Thyroid gland (tissue), 4 donors: ENCODE data around the gene GMCL2. TPM values are rescaled to one million over a fixed set of nuclear protein-coding genes. Genes with fewer than 3 reads are reported as not detected.
A peak's percentile ranks its signal among the peaks of the same experiment; 100 is the strongest.

Experiments used
- DNase-seq, 2 donors: peaks; one replicate each; pipeline ENCODE4 v3.0.0-alpha.2; 2019
- H3K27ac ChIP-seq, 3 donors: fragments of 200-600 bp; sonication (generic); 1 replicate in 2 of 3; 2 replicates in 1 of 3; pipeline ENCODE4 v1.5.1; 2016 to 2019; ENCODE audit warnings: mild to moderate bottlenecking in 1 of 3, moderate library complexity in 1 of 3
- H3K27me3 ChIP-seq: fragments of 200-600 bp; sonication (generic); one replicate; pipeline ENCODE4 v1.5.1; 2019
- H3K36me3 ChIP-seq, 2 donors: fragments of 200-600 bp; sonication (generic); one replicate each; pipeline ENCODE4 v1.5.1; 2016 to 2019
- H3K4me1 ChIP-seq, 2 donors: fragments of 200-600 bp; sonication (generic); one replicate each; pipeline ENCODE4 v1.5.1; 2017 to 2019
- H3K4me3 ChIP-seq, 3 donors: fragments of 200-600 bp; sonication (generic); replicated peaks in 1 of 3; 1 replicate in 2 of 3; 2 replicates in 1 of 3; pipeline ENCODE4 v1.5.1; 2016; ENCODE audit warnings: mild to moderate bottlenecking in 1 of 3
- H3K9me3 ChIP-seq: fragments of 200-600 bp; sonication (generic); one replicate; pipeline ENCODE4 v1.5.1; 2017
- POLR2A ChIP-seq, 2 donors: fragments of 450-650 bp; IDR thresholded peaks; one replicate each; pipeline ENCODE4 v1.6.1; 2017; ENCODE audit warnings: antibody characterized with exemption in 2 of 2, mild to moderate bottlenecking in 2 of 2, moderate library complexity in 1 of 2
- WGBS, 2 donors: methylation state at CpG; one replicate each; pipeline ENCODE4 v1.1.5; 2017; 5-methylcytosine and 5-hydroxymethylcytosine counted together
- intact Hi-C: fragments of 100-400 bp; cut with DNase I; formaldehyde crosslinking; loops from one replicate; pipeline ENCODE4 v1.15.1; 2023
- total RNA-seq, 4 donors: library from RNA; depleted of rRNA; stranded (reverse); fragments of >200 nt; gene quantifications; one replicate each; pipeline ENCODE4 v1.2.3, GENCODE V29; 2016
- TF ChIP-seq, protein P1 (sequence below), 6 experiments: fragments of 200-600 bp in 3 of 6; fragments of 450-650 bp in 3 of 6; sonication (generic) in 3 of 6; IDR thresholded peaks; one replicate each; pipeline ENCODE4 v1.5.1; 2016 to 2019; ENCODE audit warnings: antibody characterized with exemption in 6 of 6, mild to moderate bottlenecking in 2 of 6, inconsistent platforms in 1 of 6, moderate library complexity in 1 of 6

The GMCL2 gene
- total RNA-seq, 4 donors from 2014 or later = not detected

DNA sequence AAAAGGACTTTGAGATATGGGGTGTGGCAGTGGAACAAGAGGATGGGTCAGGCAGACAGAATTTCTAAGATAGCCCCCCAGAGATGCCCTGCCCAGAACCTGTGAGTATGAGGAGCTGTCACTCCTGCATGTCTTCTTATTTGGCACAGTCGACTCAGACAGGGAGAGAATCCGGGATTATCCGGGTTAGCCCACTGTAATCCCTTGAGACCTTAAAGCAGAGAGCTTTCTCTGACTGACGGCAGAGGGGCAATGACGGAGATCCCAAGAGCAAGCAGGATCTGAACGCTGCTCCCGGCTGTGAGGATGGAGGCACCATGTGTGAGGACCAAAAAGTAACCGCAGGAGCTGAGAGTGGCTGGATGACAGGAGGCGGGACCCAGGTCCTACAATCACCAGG is 24.7 kb downstream of the GMCL2 start:
- no peaks in the 10 kb centered on the region for H3K36me3 ChIP-seq
- H3K4me3 ChIP-seq = no peak overlapping the region
- 82 to 83% methylated on average over 9 of the region's 9 CpGs for WGBS, 2 donors
- TF ChIP-seq, protein P1, sequence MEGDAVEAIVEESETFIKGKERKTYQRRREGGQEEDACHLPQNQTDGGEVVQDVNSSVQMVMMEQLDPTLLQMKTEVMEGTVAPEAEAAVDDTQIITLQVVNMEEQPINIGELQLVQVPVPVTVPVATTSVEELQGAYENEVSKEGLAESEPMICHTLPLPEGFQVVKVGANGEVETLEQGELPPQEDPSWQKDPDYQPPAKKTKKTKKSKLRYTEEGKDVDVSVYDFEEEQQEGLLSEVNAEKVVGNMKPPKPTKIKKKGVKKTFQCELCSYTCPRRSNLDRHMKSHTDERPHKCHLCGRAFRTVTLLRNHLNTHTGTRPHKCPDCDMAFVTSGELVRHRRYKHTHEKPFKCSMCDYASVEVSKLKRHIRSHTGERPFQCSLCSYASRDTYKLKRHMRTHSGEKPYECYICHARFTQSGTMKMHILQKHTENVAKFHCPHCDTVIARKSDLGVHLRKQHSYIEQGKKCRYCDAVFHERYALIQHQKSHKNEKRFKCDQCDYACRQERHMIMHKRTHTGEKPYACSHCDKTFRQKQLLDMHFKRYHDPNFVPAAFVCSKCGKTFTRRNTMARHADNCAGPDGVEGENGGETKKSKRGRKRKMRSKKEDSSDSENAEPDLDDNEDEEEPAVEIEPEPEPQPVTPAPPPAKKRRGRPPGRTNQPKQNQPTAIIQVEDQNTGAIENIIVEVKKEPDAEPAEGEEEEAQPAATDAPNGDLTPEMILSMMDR (IDR thresholded peaks at IDR 0.05) = no peak
- intact Hi-C loops = no loop called here
- no peak overlapping the region for H3K27ac ChIP-seq
- H3K9me3 ChIP-seq = no peaks in the 10 kb centered on the region
- DNase-seq = no peak
- H3K4me1 ChIP-seq = peaks cover 0 to 8% of the 10 kb centered on the region in 2 donors
- H3K27me3 ChIP-seq = no peaks in the 10 kb centered on the region

DNA sequence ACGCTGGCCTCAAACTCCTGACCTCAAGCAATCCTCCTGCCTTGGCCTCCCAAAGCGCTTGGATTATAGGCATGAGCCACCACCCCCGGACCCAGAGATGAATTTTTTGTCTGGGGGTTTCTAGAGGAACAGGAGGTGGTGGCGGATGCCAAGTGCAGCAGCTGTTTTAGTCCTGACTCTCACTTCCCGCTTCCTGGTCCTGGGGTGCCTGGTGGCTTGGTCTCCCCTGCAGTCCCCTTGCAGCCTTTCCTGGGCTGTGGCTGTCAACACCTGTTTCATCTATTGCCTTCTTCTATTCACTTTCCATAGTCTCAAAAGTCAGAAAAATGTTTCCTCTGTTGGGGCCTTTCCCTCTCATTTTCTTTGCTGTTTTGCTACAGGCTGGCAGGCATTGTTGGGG is 27.0 kb downstream of the GMCL2 start:
- intact Hi-C loops = no loop called here

DNA sequence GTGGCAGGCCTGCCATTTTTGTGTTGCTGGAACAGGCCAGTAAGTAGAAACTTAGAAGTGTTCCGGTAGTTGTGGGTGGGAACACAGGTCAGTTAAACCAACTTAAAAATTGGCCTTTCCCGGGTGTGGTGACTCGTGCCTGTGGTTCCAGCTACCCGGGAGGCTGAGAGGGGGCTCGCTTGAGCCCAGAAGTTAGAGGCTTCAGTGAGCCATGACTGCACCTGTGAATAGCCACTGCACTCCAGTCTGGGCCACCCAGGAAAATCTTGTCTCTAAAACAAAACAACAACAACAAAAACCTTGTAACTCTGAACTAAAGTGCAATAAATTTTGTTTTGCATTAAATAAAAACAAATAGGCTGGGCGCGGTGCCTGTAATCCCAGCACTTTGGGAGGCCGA is 32.1 kb downstream of the GMCL2 start:
- intact Hi-C loops = no loop called here
- H3K27me3 ChIP-seq = no peaks in the 10 kb centered on the region
- TF ChIP-seq, protein P1 (IDR thresholded peaks at IDR 0.05) = no peak
- no peak for TF ChIP-seq POLR2A (IDR thresholded peaks at IDR 0.05)

More for the DNA sequence above, 27.0 kb downstream of the GMCL2 start:
- no peak for DNase-seq
- TF ChIP-seq, protein P1 (IDR thresholded peaks at IDR 0.05) = no peak
- no peak for TF ChIP-seq POLR2A (IDR thresholded peaks at IDR 0.05)
- Histone ChIP-seq H3K36me3 (no peaks in the 10 kb centered on the region), H3K9me3 (no peaks in the 10 kb centered on the region), H3K27me3 (no peaks in the 10 kb centered on the region), H3K4me1 (peaks cover 0 to 8% of the 10 kb centered on the region in 2 donors), H3K4me3 (no peak overlapping the region), H3K27ac (no peak overlapping the region)
- WGBS, 2 donors = 86 to 97% methylated on average over 5 of the region's 5 CpGs

GRCh38 chr5:178153530-178154340 is 33.4 kb downstream of the GMCL2 start, which contains the start of gene NHP2:
Gene NHP2, minus strand, starts transcription at chr5:178153885. Its CDS starts 68 bp downstream, at chr5:178153817.
- Histone ChIP-seq H3K4me3 (peak within 1 kb of the TSS; percentile 53 to 87 (median 84)), H3K27me3 (no peaks in the 10 kb centered on the region), H3K36me3 (peaks cover 12 to 18% of the 10 kb centered on the region in 2 donors), H3K9me3 (no peaks in the 10 kb centered on the region), H3K27ac (peak within 1 kb of the TSS in 2 of 3 donors; percentile 1 to 56), H3K4me1 (peaks cover 8 to 10% of the 10 kb centered on the region in 2 donors)
- TF ChIP-seq POLR2A (IDR thresholded peaks at IDR 0.05) = peak in 1 of 2 donors; percentile 41
- TF ChIP-seq, protein P1 (IDR thresholded peaks at IDR 0.05) = no peak
- peak; percentile 98 for DNase-seq
- intact Hi-C loops = no loop called here
- WGBS, 2 donors = 4 to 5% methylated on average over 46 to 51 of the region's 68 CpGs

More for the DNA sequence above, 32.1 kb downstream of the GMCL2 start:
- no peak overlapping the region for H3K4me3 ChIP-seq
- WGBS, 2 donors = 71 to 79% methylated on average over 8 of the region's 8 CpGs
- no peak for DNase-seq
- H3K27ac ChIP-seq = no peak overlapping the region
- H3K4me1 ChIP-seq = peaks cover 8 to 10% of the 10 kb centered on the region in 2 donors
- H3K9me3 ChIP-seq = no peaks in the 10 kb centered on the region
- H3K36me3 ChIP-seq = peaks cover 6 to 8% of the 10 kb centered on the region in 2 donors
